HT1080 (cell line): ENCODE data around the gene PATJ. TPM values are rescaled to one million over a fixed set of nuclear protein-coding genes. Genes with fewer than 3 reads are reported as not detected.

ENCODE experiments used
- DNase-seq: peaks from one replicate; pipeline ENCODE4 v3.0.0-alpha.2; 2015; ENCODE audit warnings: low read depth
- total RNA-seq: library from RNA; depleted of rRNA; stranded (reverse); fragments of >200 nt; shearing (Covaris generic); gene quantifications from 2 replicates; pipeline ENCODE4 v1.2.3, GENCODE V29; 2014

The PATJ gene
- total RNA-seq, 1 experiment from 2014 or later, result 1.1 TPM

DNA sequence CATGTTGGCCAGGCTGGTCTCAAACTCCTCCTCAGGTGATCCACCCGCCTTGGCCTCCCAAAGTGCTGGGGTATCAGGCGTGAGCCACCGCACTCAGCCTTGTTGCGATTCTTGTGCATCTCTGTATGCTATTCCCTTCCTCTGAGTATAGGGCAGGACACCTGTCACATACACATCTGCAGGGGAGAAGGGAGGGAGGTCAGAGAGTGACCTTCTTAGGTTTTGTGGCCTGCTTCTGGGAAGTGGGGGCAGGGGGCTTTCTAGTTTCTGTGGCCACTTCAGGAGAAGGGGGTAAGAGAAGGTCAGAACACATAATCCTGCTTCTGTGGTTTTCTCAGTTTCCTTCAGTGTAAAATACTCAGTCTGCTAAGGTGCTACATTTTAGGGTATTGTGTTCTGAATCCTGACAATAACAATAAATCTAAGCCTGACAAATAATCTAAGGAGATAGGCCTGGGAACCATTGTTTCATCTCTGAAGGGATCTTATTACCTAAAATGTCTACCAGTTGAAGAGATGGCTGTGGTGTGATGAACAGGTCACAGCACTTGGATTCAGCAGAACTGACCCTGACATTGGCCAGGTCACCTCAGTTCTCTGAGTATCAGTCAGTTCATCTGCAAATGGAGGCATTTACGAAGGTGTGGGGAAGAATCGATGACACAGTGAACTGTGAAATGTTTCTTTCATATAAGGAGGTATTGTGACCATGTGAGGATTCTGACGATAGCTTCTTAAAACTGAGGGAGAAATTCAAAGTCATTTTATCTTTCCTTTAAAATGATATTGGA lies 239.8 kb downstream of the PATJ start:
- no peak for DNase-seq

DNA sequence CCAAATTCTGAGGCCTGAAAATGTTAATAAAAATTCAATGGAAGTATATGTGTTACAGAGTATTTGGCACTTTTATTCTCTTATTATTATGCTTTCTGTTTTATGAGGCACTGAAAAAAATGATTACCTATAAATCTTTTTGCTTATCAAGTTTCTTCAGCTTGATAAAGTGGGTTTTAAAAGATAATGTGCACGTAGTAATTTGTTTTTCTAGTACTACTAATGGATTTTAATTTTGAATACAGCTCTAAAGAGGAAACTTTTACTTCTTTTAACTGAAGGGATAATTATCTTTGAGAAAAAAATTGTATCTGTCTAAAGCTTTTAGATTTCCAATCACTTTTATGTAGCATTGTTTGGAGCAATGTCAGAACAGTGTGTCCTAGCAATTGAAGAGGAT lies 241.0 kb downstream of the PATJ start:
- DNase-seq, result no peak

DNA sequence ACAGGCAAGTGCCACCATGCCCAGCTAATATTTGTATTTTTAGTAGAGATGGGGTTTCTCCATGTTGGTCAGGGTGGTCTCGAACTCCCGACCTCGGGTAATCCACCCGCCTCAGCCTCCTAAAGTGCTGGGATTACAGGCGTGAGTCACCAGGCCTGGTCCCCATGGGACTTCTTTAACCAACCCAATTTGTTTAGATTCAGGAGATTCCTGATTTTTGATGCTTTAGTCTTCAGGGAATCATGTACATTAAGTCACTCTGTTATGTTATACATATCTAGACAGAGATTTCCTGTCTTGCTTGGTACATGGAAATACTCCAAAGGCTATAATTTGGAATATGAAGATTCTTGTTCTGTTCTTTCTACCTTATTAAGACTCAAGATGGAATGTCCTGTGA lies 250.0 kb downstream of the PATJ start:
- DNase-seq, result no peak

DNA sequence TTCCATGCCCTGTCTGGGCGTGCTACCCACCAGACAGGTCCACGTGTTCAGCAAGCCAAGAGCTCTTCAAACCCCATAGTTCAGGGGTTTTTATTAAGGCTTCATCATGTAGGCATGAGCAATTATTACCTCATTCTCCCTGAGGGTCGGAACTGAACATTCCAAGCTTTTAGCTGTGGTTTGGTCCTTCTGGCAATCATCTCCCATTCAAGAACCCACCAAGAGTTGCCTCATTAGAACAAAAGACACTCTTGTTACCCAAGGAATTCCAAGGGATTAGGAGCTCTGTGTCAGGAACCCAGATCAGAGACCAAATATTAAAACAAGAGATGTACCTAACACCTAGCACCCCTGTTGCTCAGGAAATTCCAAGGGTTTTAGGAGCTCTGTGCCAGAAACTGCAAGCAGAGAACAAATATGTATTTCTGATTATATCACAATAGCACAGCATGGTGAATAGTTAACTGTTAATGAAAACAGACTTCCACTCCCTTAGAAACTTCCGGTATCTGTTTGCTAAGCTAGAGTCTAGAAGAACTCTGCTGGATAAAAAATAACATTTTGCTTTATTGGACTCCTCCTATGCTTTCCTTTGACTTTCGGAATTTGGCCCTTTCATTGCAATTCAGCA lies 251.2 kb downstream of the PATJ start:
- DNase-seq, result peak; percentile 36

DNA sequence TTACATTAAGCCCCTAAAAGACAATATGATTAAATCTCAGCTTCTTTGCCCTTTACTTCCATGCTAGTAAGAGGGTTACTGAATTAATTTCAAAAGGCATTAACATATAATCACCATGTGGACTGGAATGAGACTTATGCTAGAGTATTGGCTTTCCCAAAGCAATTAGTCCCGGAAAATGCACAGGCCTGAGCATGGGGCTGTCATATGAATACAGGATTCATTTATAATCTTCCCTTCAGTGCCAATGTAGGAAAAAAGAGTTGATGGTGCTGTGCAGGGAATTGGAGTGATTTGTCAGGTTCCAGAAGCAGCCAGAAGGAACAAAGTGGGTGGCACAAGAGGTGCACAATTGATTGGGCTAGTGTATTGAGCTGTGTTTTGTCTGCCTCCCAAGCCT lies 253.4 kb downstream of the PATJ start:
- DNase-seq, result no peak

DNA sequence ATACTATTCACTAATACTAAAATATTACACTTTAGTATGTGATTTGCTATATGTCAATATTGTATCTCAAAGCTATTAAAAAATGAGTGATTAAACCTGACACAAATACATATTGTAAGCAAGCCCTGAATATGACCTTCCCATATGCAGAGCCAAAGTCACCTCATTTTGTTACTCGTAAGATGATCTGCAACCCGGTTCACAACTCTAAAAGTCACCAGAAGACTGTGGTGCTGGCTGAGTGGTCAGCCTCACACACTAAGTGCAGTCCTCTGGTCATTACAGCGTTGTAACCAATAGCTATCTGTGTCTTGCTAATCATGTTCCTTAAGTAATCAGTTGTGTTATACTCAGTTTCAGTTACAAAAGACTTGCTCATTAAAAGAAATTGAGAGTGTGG lies 254.8 kb downstream of the PATJ start:
- no peak for DNase-seq

DNA sequence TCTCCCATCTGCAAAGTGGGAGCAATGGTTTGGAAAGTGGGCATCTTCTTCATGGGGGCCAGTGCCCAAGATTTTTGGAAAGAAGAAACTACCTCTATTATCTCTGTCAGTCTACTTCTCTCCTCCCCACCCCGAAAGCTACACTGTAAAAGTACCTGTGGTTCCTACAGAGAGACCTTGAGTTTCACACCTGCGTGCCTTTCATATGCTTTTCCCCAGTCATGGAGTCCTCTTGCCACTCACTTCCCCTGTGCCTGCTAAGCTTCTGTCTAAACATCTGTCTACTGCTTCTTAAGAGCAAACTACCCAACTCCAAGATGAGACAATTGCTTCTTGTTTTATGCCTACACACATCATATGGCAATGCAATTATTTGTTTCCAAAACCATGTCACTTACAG lies 261.5 kb downstream of the PATJ start:
- no peak for DNase-seq

DNA sequence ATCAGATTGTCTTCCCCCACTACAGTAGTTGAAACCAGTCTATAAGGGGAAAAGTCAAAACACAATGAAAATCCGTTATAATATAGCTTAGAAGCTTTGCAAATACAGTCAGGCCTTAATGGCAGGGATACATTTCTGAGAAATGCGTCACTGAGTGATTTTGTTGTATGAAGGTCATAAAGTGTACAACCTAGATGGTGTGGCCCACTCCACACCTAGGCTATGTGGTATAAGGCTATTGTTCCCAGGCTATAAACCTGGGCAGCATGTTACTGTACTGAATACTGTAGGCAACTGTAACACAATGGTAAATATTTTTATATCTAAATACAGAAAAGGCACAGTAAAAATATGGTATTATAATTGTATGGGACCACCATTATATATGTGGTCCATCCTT lies 264.4 kb downstream of the PATJ start:
- DNase-seq, result no peak

DNA sequence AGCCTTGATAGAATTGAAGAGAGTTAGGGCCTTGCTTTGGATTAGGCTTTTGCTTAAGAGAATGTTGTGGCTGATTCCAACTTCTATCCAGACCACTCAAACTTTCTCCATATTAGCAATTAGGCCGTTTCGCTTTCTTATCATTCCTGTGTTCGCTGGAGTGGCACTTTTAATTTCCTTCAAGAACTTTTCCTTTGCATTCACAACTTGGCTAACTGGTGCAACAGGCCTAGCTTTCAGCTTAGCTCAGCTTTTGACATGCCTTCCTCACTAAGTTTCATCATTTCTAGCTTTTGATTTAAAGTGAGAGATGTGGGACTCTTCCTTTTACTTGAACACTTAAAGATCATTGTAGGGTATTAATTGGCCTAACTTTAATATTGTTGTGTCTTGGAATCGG lies 268.7 kb downstream of the PATJ start:
- no peak for DNase-seq

DNA sequence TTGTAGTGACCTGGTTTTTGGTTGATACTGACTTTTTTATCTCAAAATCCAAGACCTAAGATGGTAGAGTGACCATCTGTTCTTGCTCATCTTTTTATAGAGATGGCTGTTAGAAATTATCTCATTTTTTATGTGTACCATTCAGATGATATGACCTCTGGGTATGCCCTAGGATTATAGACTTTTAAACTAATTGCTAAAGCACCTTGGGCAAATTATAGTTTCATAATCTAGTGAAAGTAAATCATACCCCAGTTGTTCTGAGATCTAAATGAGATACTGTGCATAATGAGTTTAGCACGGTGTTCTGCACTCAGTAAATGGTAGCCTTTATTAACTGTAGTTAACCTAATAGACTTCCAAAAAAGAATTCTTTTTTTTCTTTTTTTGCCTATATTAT lies 269.8 kb downstream of the PATJ start:
- no peak for DNase-seq

DNA sequence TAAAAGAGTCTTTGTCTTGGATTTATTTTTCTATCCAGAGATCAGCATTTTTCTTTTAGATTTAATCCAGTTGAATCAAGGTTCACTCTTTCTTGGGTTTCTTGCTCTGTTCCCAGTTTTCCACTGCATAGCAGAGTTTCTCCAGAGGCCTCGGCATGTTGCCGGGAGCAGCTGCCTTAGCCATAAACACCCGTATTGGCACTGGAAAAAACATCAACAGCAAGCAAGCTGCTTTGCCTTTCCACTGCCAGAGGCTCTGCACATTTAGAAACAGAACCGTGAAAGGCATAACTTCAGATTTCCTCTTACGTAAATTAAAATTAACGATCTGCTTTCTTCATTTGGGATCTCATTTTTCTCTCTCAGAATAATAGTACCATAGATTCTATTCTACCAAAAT lies 270.6 kb downstream of the PATJ start:
- no peak for DNase-seq

DNA sequence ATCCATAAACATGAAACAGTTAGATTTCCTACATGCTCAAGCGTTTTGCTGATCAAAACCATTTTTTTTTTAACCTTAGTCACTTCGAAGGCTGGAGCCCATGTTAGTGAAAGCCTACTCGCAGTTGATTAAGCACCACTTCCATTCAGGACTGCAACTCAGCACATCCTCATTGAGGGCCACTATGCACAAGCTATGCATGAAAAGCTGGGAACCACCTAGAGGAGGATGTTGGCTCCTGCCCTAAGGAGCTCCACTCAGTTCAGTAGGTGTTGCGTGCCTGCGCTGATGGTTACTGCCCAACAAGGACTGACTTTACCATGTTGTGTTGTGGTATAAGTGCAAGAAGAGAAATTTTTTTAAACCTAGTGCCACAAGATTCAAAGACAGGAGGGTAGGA lies 271.0 kb downstream of the PATJ start:
- DNase-seq, result no peak

DNA sequence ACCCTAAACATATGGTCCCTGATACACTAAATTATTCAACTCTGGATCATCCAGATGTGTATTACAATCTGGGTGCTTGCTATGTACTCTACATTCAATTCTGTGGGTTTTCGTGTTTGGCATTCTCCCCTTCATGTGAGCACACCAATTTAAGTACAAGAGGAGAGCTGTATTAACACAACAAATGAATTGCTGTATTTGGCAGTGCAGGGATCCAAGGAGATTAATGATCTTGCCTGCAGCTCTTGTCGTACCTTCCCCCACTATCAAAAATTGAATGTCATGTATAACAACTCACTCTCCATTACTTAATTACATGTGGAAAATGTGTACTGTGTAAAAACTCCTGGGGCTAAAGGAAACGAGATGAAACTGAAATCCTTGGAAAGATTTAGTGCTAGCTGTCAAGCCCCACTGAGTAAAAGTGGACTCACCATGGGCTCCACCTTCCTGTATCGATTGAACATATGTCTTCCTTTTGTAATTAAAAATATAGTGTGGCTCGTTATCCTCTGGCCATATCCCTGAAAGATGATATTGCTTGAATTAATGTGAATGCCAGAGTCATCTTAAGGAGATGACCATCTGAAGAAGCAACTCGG lies 280.2 kb downstream of the PATJ start:
- DNase-seq, result no peak

DNA sequence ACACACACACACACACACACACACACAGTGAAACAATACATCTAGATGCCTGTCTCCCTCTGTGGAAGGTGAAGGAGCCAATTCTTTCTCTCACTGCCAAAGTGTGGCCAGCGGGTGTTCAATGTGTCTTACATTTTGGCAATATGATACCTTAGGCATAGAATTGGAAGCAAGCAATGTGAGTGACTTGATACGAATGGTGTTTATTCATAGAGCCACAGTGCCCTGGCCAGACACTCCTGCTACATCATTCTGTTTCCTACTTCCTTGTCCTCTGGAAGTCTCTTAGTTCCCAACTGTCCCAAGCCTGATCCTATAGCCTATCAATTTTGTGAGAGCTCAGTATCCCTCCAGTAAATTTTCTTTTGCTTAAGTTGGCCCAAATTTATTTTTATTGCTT lies 282.4 kb downstream of the PATJ start:
- no peak for DNase-seq

DNA sequence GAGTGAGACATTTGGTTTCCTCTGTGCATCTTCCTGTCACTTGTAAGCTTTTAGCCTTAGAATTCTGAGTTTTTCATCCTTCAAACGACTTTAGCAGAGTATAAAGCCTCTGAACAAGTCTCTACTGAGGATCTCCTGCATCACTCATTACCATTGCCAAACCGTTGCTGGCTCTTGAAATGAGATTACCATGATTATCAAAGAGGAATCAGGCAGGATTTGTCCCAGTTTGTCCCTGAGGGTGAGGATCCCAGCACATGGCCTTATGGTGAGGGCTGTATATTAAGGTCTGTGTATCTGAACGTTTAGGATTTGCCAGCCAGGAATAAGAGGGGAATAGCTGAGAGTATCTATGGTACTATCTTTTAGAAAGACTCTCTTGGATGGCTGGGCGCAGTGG lies 282.9 kb downstream of the PATJ start:
- no peak for DNase-seq

DNA sequence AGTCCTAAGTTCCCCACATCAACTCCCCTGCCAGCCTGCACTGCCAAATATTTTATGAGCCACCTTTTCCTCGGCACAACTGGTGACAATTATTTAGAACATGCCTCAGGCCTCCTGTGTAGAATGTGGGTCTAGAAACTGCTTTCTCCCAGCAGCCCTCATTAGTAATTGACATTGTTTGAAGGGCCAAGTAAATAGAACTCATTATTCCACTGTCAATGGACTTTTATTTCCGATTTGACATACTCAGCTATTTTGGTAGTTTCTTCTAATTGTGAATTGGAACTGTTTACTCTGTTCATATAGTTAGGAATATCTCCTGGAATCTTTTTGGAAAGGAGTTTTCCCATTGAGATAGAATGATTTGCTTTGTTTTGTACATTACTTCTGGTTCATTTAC lies 283.6 kb downstream of the PATJ start:
- DNase-seq, result no peak

DNA sequence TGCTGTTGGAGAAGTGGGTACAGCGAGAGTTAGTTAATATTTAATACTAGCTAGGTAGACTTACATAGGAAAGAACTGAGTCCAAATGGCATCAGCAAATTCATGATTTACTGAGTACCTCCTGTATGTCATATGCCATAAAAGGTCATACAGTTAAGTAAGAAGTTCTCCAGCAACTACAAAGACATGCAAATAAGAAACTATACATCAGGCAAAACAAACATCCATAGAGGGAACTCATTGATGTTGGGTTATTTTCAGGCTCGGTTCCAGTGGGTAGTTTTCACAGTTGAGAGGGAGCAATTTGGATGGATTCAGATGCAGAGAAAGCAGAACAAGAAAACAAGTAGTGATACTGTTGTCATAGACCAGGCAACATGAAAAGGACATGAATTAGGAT lies 287.4 kb downstream of the PATJ start:
- DNase-seq, result no peak

DNA sequence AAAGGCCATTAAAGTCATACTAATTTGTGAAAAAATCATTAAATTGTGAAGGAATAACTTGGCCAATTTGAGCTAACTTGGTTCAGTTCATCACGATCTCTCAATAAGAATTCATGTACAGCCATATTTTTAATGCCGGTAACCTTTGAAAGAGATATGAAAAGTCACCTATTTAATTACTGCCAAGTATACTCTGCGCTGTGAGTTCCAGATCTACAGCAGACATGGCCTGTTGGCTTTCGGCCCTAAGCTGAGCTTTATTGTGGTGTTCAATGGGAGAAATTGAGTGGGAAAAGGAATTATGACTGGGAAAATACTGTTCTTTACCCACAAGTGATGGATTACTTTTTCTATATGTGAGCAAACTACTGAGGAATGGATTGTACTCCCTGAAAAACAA lies 292.5 kb downstream of the PATJ start:
- no peak for DNase-seq

DNA sequence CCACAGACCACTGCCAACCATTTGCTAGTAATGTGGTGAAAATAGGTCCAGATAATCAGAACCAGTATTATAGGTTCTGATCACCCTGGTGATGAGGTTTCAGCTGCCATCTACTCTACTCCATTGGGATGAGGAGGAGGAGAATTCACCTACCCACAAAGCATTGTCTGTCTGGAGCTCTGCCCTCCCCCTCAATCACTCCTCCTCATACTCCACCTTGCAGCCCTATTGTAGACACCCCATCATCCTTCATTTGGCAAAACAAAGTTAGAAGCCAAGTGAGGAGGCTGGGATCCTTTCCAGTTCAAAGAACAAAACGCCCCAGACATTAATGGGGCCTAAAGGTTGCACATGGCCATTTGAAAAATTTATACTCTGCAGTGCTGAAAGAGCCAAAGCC lies 295.0 kb downstream of the PATJ start:
- DNase-seq, result no peak

DNA sequence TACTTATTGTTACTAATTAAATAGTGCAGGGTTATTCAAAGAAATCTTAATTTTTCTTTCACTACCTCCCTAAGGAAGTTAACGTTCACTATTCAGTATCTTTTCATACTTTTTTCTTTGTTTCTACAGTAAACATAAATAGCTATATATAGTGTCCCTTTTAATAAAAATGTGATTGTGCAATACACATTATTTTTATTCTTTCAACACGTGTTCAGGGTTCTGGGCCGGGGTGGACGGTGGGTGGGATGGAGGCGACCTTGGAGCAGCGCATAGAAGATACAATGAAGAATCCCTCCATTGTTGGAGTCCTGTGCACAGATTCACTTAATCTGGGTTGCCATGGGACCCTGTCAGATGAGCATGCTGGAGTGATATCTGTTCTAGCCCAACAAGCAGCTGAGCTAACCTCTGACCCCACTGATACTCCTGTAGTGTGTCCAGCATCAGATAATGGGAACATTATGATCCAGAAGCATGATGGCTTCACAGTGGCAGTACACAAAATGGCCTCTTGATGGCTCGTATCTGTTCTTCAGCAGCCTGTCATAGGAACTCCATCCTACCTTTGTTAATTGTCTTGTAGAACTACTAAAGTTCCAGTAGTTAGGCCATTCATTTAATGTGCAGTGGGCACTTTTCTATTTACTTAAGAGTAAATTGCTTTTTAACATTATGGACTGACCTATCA lies 296.5 kb downstream of the PATJ start:
- DNase-seq, result no peak

DNA sequence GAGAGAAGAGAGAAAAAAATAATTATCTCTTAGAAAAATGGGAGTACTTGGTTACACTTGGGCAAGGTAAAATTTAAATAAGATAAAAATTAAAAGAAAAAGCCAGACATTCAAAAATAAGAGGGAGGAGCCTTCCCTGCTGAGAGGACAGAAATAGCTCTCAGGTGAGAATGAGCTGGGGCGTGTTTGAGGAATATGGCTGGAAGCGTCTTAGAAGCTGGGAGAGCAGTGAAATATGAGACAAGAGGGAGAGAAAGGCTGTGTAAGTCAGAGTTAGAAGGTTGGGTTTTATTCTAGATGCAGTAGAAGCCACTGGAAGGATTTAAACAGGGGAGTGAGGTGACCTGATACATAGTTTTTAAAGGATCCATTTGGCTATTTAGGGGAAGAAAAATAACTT lies 298.2 kb downstream of the PATJ start:
- no peak for DNase-seq

DNA sequence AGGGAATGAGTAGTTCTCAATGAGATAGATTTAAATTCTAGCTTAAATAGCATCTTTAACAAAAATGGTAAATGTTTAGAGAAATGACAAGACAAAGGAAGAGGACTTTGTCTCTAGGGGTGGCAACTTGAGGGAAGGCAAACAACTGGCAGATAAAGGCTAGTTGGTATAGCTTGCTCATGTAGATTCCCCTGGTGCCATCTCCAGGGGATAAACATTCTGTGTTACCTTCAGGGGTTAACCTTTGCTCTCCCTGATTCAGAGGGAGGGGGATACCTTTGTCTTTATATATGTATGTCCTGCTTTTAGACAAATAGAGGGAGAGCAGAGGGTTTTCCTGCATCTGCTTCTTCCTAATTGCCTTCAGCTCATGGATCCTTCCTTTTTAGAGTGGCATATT lies 298.7 kb downstream of the PATJ start:
- DNase-seq, result no peak
